ENCODE data around the gene PLXNB2.

PLXNB2 gene

GRCh38 chr22:50311606-50312351, 4.3 kb upstream of the PLXNB2 start:
- H3K4me3 ChIP-seq (ENCODE audit: low read depth, low read length): no peak overlapping the region
- no peak for DNase-seq (ENCODE audit: low read depth, low spot score)
- in situ Hi-C loops (cut with HindIII; ENCODE audit: low sequenced_read_pairs): no loop called here
- no peak for TF ChIP-seq CTCF (IDR thresholded peaks at IDR 0.05; ENCODE audit: low read depth, low read length)

DNA sequence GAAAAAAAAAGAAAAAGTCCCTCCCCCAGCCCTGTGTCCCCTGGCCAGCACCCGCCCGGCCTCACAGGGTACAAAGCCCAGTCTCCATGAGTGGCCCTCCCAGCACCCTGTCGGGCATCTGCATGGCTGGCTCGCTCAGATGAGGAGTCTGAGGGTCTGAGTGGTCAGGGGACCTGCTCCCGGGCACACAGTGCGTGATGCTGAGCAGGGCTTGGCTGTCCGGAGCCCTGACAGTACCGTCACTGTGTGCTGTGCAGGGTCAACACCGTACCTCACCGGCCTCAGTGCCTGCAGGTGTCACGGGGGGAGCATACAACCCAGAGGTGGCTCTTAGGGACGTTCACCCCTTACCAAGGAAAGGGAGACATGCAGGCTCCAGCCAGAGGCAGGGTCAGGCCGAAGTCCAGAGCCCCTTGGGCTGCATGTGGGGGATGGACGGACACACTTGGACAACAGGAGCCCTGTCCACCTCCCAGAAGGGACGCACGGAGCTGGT, 3.6 kb upstream of the PLXNB2 start:
- in situ Hi-C loops (cut with HindIII; ENCODE audit: low sequenced_read_pairs): no loop called here
- no peak for DNase-seq (ENCODE audit: low read depth, low spot score)
- no peak for TF ChIP-seq CTCF (IDR thresholded peaks at IDR 0.05; ENCODE audit: low read depth, low read length)
- H3K4me3 ChIP-seq (ENCODE audit: low read depth, low read length): no peak overlapping the region

DNA sequence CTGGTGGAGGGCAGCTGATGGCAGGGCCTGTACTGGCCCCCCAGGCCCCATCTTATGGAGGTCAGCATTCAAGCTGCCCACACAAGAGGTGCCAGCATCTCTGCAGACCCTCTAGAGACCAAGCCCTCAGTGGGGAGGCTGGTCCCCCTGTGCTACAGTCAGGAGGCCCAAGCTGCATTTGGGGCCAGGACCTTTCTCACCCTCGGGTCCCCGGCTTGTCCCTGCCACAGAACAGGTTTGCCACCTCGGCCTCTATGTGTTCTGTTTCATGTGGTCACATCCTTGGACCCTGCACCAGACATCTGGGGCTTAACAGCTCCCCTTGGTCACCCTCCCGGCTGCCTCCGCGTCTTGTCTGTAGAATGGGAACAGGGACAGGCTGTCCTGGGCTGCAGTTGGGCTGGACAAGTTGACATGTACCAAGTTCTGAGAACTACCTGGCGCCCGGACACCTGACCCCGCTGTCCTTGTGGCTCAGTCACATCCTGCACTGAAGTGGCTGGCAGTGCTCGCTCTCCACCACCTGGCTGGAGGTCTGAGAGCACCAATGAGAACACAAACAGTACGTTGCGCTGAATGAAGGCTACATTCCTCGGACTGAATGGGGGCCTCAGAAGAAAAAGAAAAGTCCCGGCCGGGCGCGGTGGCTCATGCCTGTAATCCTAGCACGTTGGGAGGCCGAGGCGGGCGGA, 2.7 kb upstream of the PLXNB2 start:
- no peak for TF ChIP-seq CTCF (IDR thresholded peaks at IDR 0.05; ENCODE audit: low read depth, low read length)
- DNase-seq (ENCODE audit: low read depth, low spot score): no peak
- no peak overlapping the region for H3K4me3 ChIP-seq (ENCODE audit: low read depth, low read length)
- in situ Hi-C loops (cut with HindIII; ENCODE audit: low sequenced_read_pairs): no loop called here

DNA sequence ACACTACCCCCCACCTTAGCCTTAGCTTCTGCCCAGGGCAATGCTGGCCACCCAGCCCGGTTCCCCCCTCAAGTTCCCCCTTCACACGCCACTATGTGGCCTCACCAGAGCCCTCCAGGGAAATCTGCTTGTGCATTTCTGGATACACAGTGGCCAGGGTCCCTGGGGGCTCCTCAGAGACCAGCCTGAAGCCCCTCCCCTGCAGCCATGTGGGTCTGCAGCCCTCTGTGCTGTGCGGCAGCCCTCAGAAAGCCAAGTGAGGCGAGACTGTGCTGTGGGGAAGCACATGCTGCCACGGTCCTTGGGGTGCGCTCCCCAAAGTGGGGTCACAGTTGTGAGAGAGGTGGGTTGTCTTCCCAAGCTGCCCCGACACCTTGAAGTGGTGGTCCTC, 2.1 kb upstream of the PLXNB2 start:
- TF ChIP-seq CTCF (IDR thresholded peaks at IDR 0.05; ENCODE audit: low read depth, low read length): no peak
- DNase-seq (ENCODE audit: low read depth, low spot score): no peak
- in situ Hi-C loops (cut with HindIII; ENCODE audit: low sequenced_read_pairs): no loop called here
- no peak overlapping the region for H3K4me3 ChIP-seq (ENCODE audit: low read depth, low read length)

GRCh38 chr22:50308986-50309600, 1.6 kb upstream of the PLXNB2 start:
- H3K4me3 ChIP-seq (ENCODE audit: low read depth, low read length): no peak overlapping the region
- TF ChIP-seq CTCF (IDR thresholded peaks at IDR 0.05; ENCODE audit: low read depth, low read length): no peak
- in situ Hi-C loops (cut with HindIII; ENCODE audit: low sequenced_read_pairs): no loop called here
- no peak for DNase-seq (ENCODE audit: low read depth, low spot score)

DNA sequence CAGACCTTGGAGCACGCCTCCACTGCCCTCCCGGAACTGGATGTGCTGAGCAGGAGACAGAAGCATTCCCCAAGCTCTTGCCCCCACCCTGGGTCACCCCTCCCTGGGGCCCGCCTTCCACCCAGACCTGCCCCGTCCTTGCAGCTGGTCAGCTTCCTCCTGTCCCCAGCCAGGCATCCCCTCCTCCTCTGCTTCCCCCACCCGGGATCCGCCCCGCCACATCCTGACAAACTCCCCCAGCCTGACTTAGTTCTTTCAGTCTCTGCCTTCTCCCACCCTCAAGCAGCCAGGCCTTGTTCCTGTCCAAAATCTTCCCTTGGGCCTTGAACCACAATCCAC, 1.1 kb upstream of the PLXNB2 start:
- in situ Hi-C loops (cut with HindIII; ENCODE audit: low sequenced_read_pairs): no loop called here
- DNase-seq (ENCODE audit: low read depth, low spot score): no peak
- no peak for TF ChIP-seq CTCF (IDR thresholded peaks at IDR 0.05; ENCODE audit: low read depth, low read length)
- no peak overlapping the region for H3K4me3 ChIP-seq (ENCODE audit: low read depth, low read length)
